Skeletal muscle tissue (tissue), 4 donors: ENCODE measurements around the gene IQSEC2. TPM values are rescaled to one million over a fixed set of nuclear protein-coding genes. Genes with fewer than 3 reads are reported as not detected.

Experiments used
- H3K27ac ChIP-seq: one replicate; pipeline ENCODE4 v1.7.0; 2013; ENCODE audit warnings: mild to moderate bottlenecking, low read depth, low read length, inconsistent platforms
- H3K27me3 ChIP-seq, 3 donors: one replicate each; pipeline ENCODE4 v1.7.0; 2013; ENCODE audit warnings: low read length in 3 of 3; ENCODE audit not compliant: control insufficient read depth in 3 of 3, insufficient read depth in 3 of 3
- H3K36me3 ChIP-seq, 3 donors: one replicate each; pipeline ENCODE4 v1.7.0; 2013; ENCODE audit warnings: low read length in 3 of 3; ENCODE audit not compliant: control insufficient read depth in 3 of 3, insufficient read depth in 3 of 3
- H3K4me1 ChIP-seq, 3 donors: one replicate each; pipeline ENCODE4 v1.7.0; 2013; ENCODE audit warnings: low read length in 3 of 3, mild to moderate bottlenecking in 3 of 3; ENCODE audit not compliant: control insufficient read depth in 3 of 3, insufficient read depth in 3 of 3
- H3K4me3 ChIP-seq, 3 donors: one replicate each; pipeline ENCODE4 v1.7.0; 2013; ENCODE audit warnings: low read length in 3 of 3
- H3K9ac ChIP-seq, 3 donors: one replicate each; pipeline ENCODE4 v1.7.0; 2013; ENCODE audit warnings: low read length in 3 of 3, mild to moderate bottlenecking in 3 of 3, moderate library complexity in 2 of 3, low read depth in 1 of 3
- H3K9me3 ChIP-seq, 3 donors: one replicate each; pipeline ENCODE4 v1.7.0; 2013; ENCODE audit warnings: low read length in 3 of 3; ENCODE audit not compliant: control insufficient read depth in 3 of 3
- total RNA-seq: library from RNA; depleted of rRNA; stranded (reverse); fragments of >200 nt; gene quantifications from one replicate; pipeline ENCODE4 v1.2.3, GENCODE V29; 2014
- donor health status: Osteomylitis.

The IQSEC2 gene
- total RNA-seq, 1 donor from 2014 or later, result 3.1 TPM

DNA sequence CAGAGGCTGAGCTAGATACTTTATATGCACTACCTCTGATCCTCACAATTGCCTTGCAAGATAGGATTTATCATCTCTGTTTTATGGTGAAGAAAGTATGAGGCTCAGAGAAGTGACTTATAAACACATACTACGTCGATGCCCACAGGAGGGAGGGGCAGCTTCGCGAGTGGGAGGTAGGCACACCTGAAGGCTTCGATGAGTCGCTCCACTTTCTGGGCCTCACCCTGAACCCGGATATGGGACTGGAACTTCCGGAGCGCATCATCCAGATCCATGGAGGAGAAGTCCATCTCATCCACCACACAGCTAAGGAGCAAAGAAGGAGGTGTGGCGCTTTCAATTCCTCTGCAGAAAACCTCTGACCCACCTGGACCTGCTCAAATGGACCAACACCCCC lies 33.5 kb downstream of the IQSEC2 start:
- Histone ChIP-seq H3K9me3 (no peaks in the 10 kb centered on the region), H3K4me3 (no peak overlapping the region), H3K36me3 (peaks cover 0 to 8% (median 2%) of the 10 kb centered on the region in 3 donors), H3K27ac (no peak overlapping the region), H3K4me1 (no peaks in the 10 kb centered on the region), H3K27me3 (peaks cover 0 to 8% (median 0%) of the 10 kb centered on the region in 3 donors), H3K9ac (no peak overlapping the region)

DNA sequence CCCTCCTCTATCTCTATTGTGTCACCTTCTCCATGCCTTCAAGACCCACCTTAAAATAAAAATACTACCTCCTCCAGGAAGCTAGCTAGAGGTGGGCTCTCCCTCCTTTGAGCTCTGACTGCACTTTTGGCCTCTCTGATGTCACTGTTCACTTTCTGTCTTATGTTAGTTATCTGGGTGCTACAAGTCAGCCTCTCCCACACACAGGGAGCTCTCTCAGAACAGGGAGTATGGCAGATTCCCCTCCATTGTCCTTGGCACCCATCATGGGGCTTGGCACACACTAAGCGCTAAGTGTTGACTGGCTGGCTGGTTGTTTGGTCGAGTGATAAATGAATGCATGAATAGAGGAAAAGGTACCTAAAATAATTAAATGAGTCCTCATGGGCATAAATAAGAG lies 35.2 kb downstream of the IQSEC2 start:
- Histone ChIP-seq H3K27me3 (peaks cover 0 to 8% (median 0%) of the 10 kb centered on the region in 3 donors), H3K4me1 (no peaks in the 10 kb centered on the region), H3K27ac (no peak overlapping the region), H3K9me3 (no peaks in the 10 kb centered on the region), H3K36me3 (peaks cover 0 to 10% (median 2%) of the 10 kb centered on the region in 3 donors), H3K4me3 (no peak overlapping the region), H3K9ac (no peak overlapping the region)

DNA sequence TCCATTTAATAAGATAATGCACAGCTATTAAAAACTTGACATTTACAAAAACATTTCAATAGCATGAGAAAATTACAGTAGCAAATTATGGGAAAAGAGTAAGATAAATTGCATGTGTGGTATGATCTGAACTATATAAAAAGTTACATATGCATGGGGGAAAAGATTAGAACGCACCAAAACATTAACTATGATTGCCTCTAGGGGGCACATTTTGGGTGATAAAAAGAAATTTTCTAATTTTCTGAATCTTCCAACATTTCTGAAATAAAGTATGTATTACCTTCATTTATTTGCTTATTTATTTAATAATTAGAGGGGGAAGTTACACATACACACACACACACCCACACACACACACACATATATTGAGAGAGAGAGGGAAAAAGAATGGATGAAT lies 36.8 kb downstream of the IQSEC2 start:
- Histone ChIP-seq H3K4me3 (no peak overlapping the region), H3K9ac (no peak overlapping the region), H3K27me3 (peaks cover 0 to 11% (median 0%) of the 10 kb centered on the region in 3 donors), H3K27ac (no peak overlapping the region), H3K9me3 (no peaks in the 10 kb centered on the region), H3K36me3 (peaks cover 0 to 8% (median 0%) of the 10 kb centered on the region in 3 donors), H3K4me1 (no peaks in the 10 kb centered on the region)

DNA sequence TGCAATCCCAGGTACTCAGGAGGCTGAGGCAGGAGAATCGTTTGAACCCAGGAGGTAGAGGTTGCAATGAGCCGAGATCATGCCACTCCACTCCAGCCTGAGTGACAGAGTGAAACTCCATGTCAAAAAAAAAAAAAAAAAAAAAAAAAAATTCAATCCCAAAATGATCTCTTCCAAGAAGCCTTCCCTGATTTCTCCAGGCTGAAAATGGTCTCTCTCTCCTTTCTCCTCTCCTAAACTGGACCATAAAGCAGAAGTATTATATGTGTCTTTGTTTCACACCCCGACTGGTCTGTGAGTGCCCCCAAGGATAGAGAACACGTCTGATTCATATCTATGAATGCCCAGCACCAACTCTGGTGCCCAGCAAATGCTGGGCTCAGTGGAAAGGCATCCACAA lies 39.1 kb downstream of the IQSEC2 start:
- Histone ChIP-seq H3K9ac (no peak overlapping the region), H3K4me3 (no peak overlapping the region), H3K36me3 (peaks cover 0 to 9% (median 0%) of the 10 kb centered on the region in 3 donors), H3K4me1 (no peaks in the 10 kb centered on the region), H3K27ac (no peak overlapping the region), H3K27me3 (peaks cover 0 to 3% (median 0%) of the 10 kb centered on the region in 3 donors), H3K9me3 (no peaks in the 10 kb centered on the region)

DNA sequence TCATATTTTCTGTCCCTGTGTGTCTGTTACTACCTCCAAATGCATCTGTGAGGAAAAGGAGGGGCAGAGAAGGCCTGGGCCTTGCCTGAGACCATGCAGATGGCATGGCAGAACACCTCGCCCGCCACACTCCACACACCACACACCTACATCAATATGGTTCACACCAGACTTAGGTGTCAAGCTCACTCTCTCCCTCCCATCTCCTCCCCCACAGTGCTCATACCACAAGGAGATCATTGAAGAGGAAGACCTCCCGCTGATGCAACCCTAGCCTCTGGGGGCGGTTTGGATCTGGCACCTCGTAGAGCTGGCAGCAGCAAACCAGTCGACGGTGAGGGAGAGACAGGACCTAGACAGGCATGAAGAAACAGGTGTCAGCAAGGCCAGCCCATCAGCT lies 39.8 kb downstream of the IQSEC2 start:
- H3K36me3 ChIP-seq, result peaks cover 0 to 9% (median 0%) of the 10 kb centered on the region in 3 donors
- no peak overlapping the region for H3K4me3 ChIP-seq
- H3K27me3 ChIP-seq, result peaks cover 0 to 3% (median 0%) of the 10 kb centered on the region in 3 donors
- no peaks in the 10 kb centered on the region for H3K9me3 ChIP-seq
- no peaks in the 10 kb centered on the region for H3K4me1 ChIP-seq
- H3K9ac ChIP-seq, result no peak overlapping the region
- H3K27ac ChIP-seq, result no peak overlapping the region

DNA sequence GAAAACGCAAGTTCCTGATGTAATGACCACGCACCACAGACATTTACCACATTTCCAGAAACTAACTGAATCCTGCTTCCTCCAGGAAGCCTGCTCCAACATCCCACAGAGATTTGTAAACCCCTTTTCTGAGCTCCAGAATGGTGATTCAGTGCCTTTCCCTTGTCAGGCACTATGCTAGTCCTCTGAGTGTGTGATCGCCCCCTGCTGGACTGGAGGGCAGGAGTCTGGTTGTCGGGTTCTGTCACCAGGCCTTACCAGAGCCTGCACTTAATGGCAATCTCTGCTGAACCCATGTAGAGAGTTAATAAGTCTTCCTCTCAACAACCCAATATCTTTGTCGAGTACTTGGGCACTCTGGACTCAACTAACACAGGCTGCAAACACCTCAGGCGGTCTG lies 41.9 kb downstream of the IQSEC2 start:
- Histone ChIP-seq H3K36me3 (peaks cover 0 to 9% (median 2%) of the 10 kb centered on the region in 3 donors), H3K4me1 (no peaks in the 10 kb centered on the region), H3K9ac (no peak overlapping the region), H3K27me3 (peaks cover 0 to 3% (median 0%) of the 10 kb centered on the region in 3 donors), H3K27ac (no peak overlapping the region), H3K9me3 (no peaks in the 10 kb centered on the region), H3K4me3 (no peak overlapping the region)

DNA sequence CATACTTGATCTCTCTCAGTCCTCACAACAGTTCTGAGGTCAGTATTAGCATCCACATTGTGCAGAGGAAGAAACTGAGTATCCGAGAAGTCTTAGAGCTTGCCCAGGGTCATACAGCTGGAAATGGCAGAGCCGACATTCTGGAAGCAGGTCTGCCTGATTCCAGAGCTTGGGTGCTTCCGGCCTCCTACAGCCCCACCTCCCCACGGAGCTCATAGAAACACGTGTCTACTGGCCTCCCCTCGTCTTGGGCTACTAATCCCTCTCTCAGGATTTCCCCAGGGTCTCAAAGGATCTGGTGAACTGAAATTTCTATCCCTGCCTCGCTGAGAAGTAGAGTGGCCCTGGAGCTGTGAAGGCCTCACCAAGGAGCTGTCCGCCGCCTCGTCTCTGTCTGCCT lies 44.3 kb downstream of the IQSEC2 start:
- H3K27me3 ChIP-seq, result peaks cover 0 to 5% (median 0%) of the 10 kb centered on the region in 3 donors
- H3K27ac ChIP-seq, result no peak overlapping the region

DNA sequence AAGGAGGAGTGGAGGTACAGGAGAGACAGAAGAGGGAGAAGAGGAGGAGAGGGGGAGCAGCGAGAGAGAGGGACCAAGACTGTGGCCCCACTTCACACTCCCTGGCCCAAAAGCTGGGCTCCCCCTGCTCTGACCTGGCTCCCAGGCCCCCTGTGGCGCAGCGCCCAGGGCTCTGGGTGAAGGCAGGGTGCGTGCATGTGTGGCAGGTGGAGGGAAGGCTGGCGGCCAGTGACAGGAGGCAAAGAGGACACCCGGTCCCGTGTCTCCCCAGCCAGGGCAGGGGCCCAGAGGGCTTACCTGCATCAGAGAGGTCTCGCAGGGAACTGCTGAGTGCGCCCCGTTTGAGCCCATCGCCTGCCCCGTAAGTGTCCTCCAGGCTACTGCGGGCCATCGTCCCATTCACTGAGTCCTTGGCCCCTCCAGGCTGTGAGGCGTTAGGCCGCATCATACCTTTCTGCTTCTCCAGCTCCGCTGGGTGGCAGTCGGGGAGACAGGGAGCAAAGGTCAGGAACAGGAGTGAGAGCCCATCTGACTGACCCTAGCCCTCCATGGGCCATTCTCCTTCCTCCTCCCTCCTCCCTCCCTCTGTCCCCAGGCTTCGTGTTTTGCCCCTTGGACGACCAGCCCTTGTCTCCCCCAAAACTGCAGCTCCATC lies 45.2 kb downstream of the IQSEC2 start:
- Histone ChIP-seq H3K9me3 (no peaks in the 10 kb centered on the region), H3K27me3 (peaks cover 0 to 5% (median 0%) of the 10 kb centered on the region in 3 donors), H3K4me3 (no peak overlapping the region), H3K9ac (no peak overlapping the region), H3K36me3 (peaks cover 0 to 5% (median 2%) of the 10 kb centered on the region in 3 donors), H3K27ac (no peak overlapping the region), H3K4me1 (no peaks in the 10 kb centered on the region)

More for the DNA sequence above, 44.3 kb downstream of the IQSEC2 start:
- H3K9me3 ChIP-seq, result no peaks in the 10 kb centered on the region
- H3K36me3 ChIP-seq, result peaks cover 0 to 7% (median 2%) of the 10 kb centered on the region in 3 donors
- H3K4me3 ChIP-seq, result no peak overlapping the region
- H3K9ac ChIP-seq, result no peak overlapping the region
- H3K4me1 ChIP-seq, result no peaks in the 10 kb centered on the region

DNA sequence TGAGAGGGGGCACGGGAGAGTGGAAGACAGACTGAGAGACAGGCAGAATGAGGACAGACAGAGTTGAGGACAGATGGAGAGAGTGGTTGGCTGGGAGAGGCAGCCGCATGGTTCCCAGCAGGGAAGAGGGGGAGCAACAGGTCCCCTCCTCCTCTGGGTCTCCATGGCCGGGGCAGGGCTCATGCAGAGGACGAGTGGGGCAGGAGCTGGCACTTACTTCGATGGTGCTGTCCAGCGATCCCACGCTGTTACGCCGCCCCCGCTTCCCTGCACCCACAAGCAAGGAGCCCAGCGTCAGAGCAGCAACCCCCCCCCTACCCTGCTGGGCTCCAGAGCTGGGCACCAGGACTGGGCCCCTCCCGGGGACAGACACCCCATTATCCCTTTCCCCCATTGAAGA lies 45.8 kb downstream of the IQSEC2 start:
- Histone ChIP-seq H3K9me3 (no peaks in the 10 kb centered on the region), H3K4me3 (no peak overlapping the region), H3K27me3 (peaks cover 0 to 5% (median 0%) of the 10 kb centered on the region in 3 donors), H3K27ac (no peak overlapping the region), H3K4me1 (no peaks in the 10 kb centered on the region), H3K9ac (no peak overlapping the region), H3K36me3 (peaks cover 0 to 5% (median 2%) of the 10 kb centered on the region in 3 donors)

DNA sequence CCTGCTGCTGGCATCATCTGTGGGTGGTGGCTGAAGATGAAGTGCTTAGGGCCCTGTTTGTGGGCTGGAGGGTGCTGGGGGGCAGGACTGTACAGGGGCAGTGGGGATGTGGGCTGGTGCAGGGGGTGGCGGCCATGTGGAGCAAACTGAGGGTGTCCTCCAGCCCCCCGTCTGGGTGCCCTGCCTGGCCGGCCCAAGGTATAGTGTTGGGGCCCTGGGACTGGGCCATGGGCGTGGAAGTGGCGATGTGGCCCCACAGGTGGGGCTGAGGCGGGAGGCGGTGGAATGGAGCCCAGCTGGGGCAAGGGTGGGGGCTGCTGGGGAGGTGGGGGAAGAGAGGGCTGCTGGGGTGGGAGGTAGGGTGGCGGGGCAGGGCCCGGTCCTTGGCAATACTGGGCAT lies 46.9 kb downstream of the IQSEC2 start:
- no peak overlapping the region for H3K9ac ChIP-seq
- H3K27me3 ChIP-seq, result peaks cover 0 to 2% (median 0%) of the 10 kb centered on the region in 3 donors
- H3K36me3 ChIP-seq, result peaks cover 0 to 5% (median 2%) of the 10 kb centered on the region in 3 donors
- no peak overlapping the region for H3K4me3 ChIP-seq
- no peak overlapping the region for H3K27ac ChIP-seq
- H3K9me3 ChIP-seq, result no peaks in the 10 kb centered on the region
- no peaks in the 10 kb centered on the region for H3K4me1 ChIP-seq
